Measurements from ENCODE around the gene PI4KA.
"Not testable (repeated sequence)": the region's sequence is repeated elsewhere in the genome, so short reads cannot be mapped to it uniquely, and the experiment has no call there.

GRCh38 chr22:20901093-20902033 is 42.8 kb upstream of the PI4KA start:
- not testable (repeated sequence) for TF ChIP-seq CTCF, POLR2A, EP300 (IDR thresholded peaks at IDR 0.05)

Data from tibial nerve (tissue), 4 donors.